GM23248 (cell line): ENCODE data around the gene MRM2. TPM values are rescaled to one million over a fixed set of nuclear protein-coding genes. Genes with fewer than 3 reads are reported as not detected.
A peak's percentile ranks its signal among the peaks of the same experiment; 100 is the strongest.

Experiments used
- DNase-seq: peaks from one replicate; pipeline ENCODE4 v3.0.0-alpha.2; 2015
- H2AFZ ChIP-seq: fragments of 200-600 bp; sonication (generic); 2 replicates; pipeline ENCODE4 v1.6.1; 2016; ENCODE audit warnings: antibody characterized with exemption
- H3F3A ChIP-seq: fragments of 200-600 bp; sonication (generic); 2 replicates; pipeline ENCODE4 v1.6.1; 2016; ENCODE audit warnings: mild to moderate bottlenecking, antibody characterized with exemption, mixed run types; ENCODE audit not compliant: insufficient read depth
- H3K27ac ChIP-seq: fragments of 200-600 bp; sonication (generic); 2 replicates; pipeline ENCODE4 v1.5.1; 2016; ENCODE audit warnings: mild to moderate bottlenecking
- H3K27me3 ChIP-seq: fragments of 200-600 bp; sonication (generic); replicated peaks from 2 replicates; pipeline ENCODE4 v1.6.1; 2016; ENCODE audit warnings: mild to moderate bottlenecking; ENCODE audit not compliant: insufficient read depth
- H3K36me3 ChIP-seq: fragments of 200-600 bp; sonication (generic); 2 replicates; pipeline ENCODE4 v1.6.1; 2016; ENCODE audit warnings: low read depth, mild to moderate bottlenecking
- H3K4me1 ChIP-seq: fragments of 200-600 bp; sonication (generic); 2 replicates; pipeline ENCODE4 v1.6.1; 2016; ENCODE audit warnings: mild to moderate bottlenecking; ENCODE audit not compliant: insufficient read depth
- H3K4me2 ChIP-seq: fragments of 200-600 bp; sonication (generic); one replicate; pipeline ENCODE4 v1.6.1; 2016; ENCODE audit warnings: mild to moderate bottlenecking; ENCODE audit not compliant: unreplicated experiment
- H3K4me3 ChIP-seq: fragments of 200-600 bp; sonication (generic); 2 replicates; pipeline ENCODE4 v1.5.1; 2016; ENCODE audit warnings: mild to moderate bottlenecking
- H3K79me2 ChIP-seq: fragments of 200-600 bp; sonication (generic); 2 replicates; pipeline ENCODE4 v1.6.1; 2016; ENCODE audit warnings: mild to moderate bottlenecking; ENCODE audit not compliant: insufficient read depth
- H3K9ac ChIP-seq: fragments of 200-600 bp; sonication (generic); 2 replicates; pipeline ENCODE4 v1.6.1; 2016; ENCODE audit warnings: mild to moderate bottlenecking
- H3K9me2 ChIP-seq: fragments of 200-600 bp; sonication (generic); 2 replicates; pipeline ENCODE4 v1.6.1; 2016; ENCODE audit warnings: mixed run types, mild to moderate bottlenecking, moderate library complexity; ENCODE audit not compliant: insufficient read depth
- H3K9me3 ChIP-seq: fragments of 200-600 bp; sonication (generic); one replicate; pipeline ENCODE4 v1.6.1; 2017; ENCODE audit warnings: low read depth
- H4K20me1 ChIP-seq: fragments of 200-600 bp; sonication (generic); 2 replicates; pipeline ENCODE4 v1.6.0; 2016; ENCODE audit not compliant: insufficient read depth
- EZH2 ChIP-seq: fragments of 200-600 bp; sonication (generic); IDR thresholded peaks from 2 replicates; pipeline ENCODE4 v1.6.1; 2018; ENCODE audit warnings: antibody characterized with exemption, mild to moderate bottlenecking; ENCODE audit not compliant: insufficient read depth, poor library complexity, severe bottlenecking
- EZH2phosphoT487 ChIP-seq: fragments of 200-600 bp; sonication (generic); IDR thresholded peaks from 2 replicates; pipeline ENCODE4 v1.6.1; 2018; ENCODE audit warnings: antibody characterized with exemption, moderate library complexity, mild to moderate bottlenecking, low read depth; ENCODE audit not compliant: insufficient read depth
- WGBS, 2 experiments: methylation state at CpG; one replicate each; pipeline ENCODE4 v1.1.6; 2015 to 2017; ENCODE audit warnings: low lambda C conversion rate in 2 of 2, low coverage in 1 of 2; ENCODE audit errors: missing lambda C conversion rate in 2 of 2; 5-methylcytosine and 5-hydroxymethylcytosine counted together
- in situ Hi-C: fragments of 300-500 bp; cut with MboI; formaldehyde crosslinking; loops from 2 replicates; pipeline ENCODE4 v1.15.0; 2020
- polyA plus RNA-seq: library from polyadenylated mRNA; unstranded; fragments of >200 nt; fragmentation: Nextera tagmentation; extraction: Ambion mirVana; gene quantifications from 2 replicates; pipeline ENCODE4 v1.2.1, GENCODE V29; 2016
- total RNA-seq: library from RNA; depleted of rRNA; stranded (reverse); fragments of >200 nt; shearing (Covaris generic); gene quantifications from 2 replicates; pipeline ENCODE4 v1.2.3, GENCODE V29; 2014

MRM2 gene
- total and polyA plus RNA-seq, 2 experiments from 2014 or later = 20.8 to 42.2 TPM

- Histone ChIP-seq H3K9me2 (no peaks in the 10 kb centered on the region), H3K4me1 (peaks cover 17% of the 10 kb centered on the region; the same call in 1 of the 2 replicates), H3K27me3 (no peaks in the 10 kb centered on the region), H3K4me3 (peak overlapping the region; percentile 81), H3F3A (peaks cover 22% of the 10 kb centered on the region), H3K9ac (peak overlapping the region; percentile 92), H3K27ac (peak overlapping the region; percentile 52), H3K79me2 (peaks cover 67% of the 10 kb centered on the region), H3K9me3 (no peaks in the 10 kb centered on the region), H2AFZ (peak overlapping the region; percentile 75), H3K4me2 (peak overlapping the region; percentile 94), H3K36me3 (peaks cover 18% of the 10 kb centered on the region; the same call in 1 of the 2 replicates), H4K20me1 (no peaks in the 10 kb centered on the region)
- in situ Hi-C loops = no loop called here
- 1 to 2% methylated on average over 38 to 42 of the region's 46 CpGs for WGBS, 2 experiments
- TF ChIP-seq EZH2 = no peak
- no peak for TF ChIP-seq EZH2phosphoT487
- DNase-seq = peak; percentile 59
Measured at GRCh38 chr7:2231992-2232765, 9.8 kb downstream of the MRM2 start.

GRCh38 chr7:2230882-2231281 is 11.1 kb downstream of the MRM2 start:
- Histone ChIP-seq H2AFZ (no peak overlapping the region), H3K9me2 (no peaks in the 10 kb centered on the region), H4K20me1 (no peaks in the 10 kb centered on the region), H3K4me1 (peaks cover 17% of the 10 kb centered on the region; the same call in 1 of the 2 replicates), H3K27me3 (no peaks in the 10 kb centered on the region), H3K79me2 (peaks cover 63% of the 10 kb centered on the region), H3F3A (peaks cover 22% of the 10 kb centered on the region), H3K9me3 (no peaks in the 10 kb centered on the region), H3K4me3 (no peak overlapping the region), H3K4me2 (peak overlapping the region; percentile 94), H3K9ac (peak overlapping the region; percentile 92), H3K27ac (no peak overlapping the region), H3K36me3 (peaks cover 15% of the 10 kb centered on the region; the same call in 1 of the 2 replicates)
- DNase-seq = no peak
- WGBS, 2 experiments = 73 to 76% methylated on average over 9 of the region's 9 CpGs
- no peak for TF ChIP-seq EZH2
- no peak for TF ChIP-seq EZH2phosphoT487
- in situ Hi-C loops = no loop called here

DNA sequence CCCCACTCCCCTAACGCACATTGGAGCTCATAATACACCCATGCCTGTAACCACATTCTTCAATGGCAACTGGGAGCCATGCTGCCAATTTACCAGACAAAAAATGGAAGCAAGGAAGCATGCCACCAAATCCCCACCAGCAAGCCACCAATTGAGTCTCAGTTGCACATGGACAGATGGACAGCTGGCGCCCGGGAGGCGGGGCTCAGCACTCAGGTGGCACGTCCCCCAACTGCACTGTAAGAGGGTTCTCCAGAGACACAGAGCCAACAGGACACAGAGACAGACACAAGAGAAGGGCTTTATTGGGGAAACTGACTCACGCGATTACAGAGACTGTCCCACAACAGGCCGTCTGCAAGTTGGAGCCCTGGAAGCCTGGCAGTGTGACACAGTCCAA is 11.8 kb downstream of the MRM2 start:
- no peaks in the 10 kb centered on the region for H3K9me3 ChIP-seq
- TF ChIP-seq EZH2phosphoT487 (no peak), EZH2 (no peak)
- H4K20me1 ChIP-seq = no peaks in the 10 kb centered on the region
- H3K4me1 ChIP-seq = peaks cover 17% of the 10 kb centered on the region; the same call in 1 of the 2 replicates
- WGBS, 2 experiments = 89 to 93% methylated on average over 8 of the region's 8 CpGs
- no peak overlapping the region for H3K9ac ChIP-seq
- H3K4me2 ChIP-seq = no peak overlapping the region
- H3F3A ChIP-seq = peaks cover 20% of the 10 kb centered on the region
- DNase-seq = no peak
- no peak overlapping the region for H2AFZ ChIP-seq
- H3K79me2 ChIP-seq = peaks cover 59% of the 10 kb centered on the region
- H3K27me3 ChIP-seq = no peaks in the 10 kb centered on the region
- in situ Hi-C loops = no loop called here
- H3K36me3 ChIP-seq = peaks cover 11% of the 10 kb centered on the region; the same call in 1 of the 2 replicates
- no peaks in the 10 kb centered on the region for H3K9me2 ChIP-seq
- no peak overlapping the region for H3K4me3 ChIP-seq
- H3K27ac ChIP-seq = no peak overlapping the region

DNA sequence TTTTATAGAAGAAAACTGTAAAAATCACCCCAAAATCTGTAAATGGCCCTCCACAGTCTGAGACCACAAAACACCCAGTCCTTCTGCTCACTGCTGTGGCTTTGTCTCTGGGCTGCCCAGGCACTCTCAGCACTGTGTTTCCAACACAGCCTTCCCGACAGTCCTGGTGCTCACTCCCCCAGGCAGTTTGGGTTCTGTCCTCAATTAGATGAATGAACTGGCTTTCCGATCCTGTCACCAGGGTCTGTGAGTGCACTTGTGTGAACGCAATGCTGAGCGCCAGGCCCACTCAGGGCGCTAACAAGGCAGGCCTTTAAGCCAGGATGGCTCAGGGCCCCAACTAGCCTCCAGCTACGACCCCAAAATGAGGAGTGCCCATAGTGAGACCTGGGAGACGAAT is 12.5 kb downstream of the MRM2 start:
- in situ Hi-C loops = no loop called here
- H3K4me2 ChIP-seq = no peak overlapping the region
- DNase-seq = no peak
- H3K9me3 ChIP-seq = no peaks in the 10 kb centered on the region
- peaks cover 13% of the 10 kb centered on the region for H3F3A ChIP-seq
- H3K9me2 ChIP-seq = no peaks in the 10 kb centered on the region
- H4K20me1 ChIP-seq = no peaks in the 10 kb centered on the region
- no peaks in the 10 kb centered on the region for H3K27me3 ChIP-seq
- H3K4me3 ChIP-seq = no peak overlapping the region
- 73 to 83% methylated on average over 7 of the region's 7 CpGs for WGBS, 2 experiments
- H3K36me3 ChIP-seq = peaks cover 3% of the 10 kb centered on the region; the same call in 1 of the 2 replicates
- no peak overlapping the region for H2AFZ ChIP-seq
- H3K79me2 ChIP-seq = peaks cover 58% of the 10 kb centered on the region
- no peak overlapping the region for H3K27ac ChIP-seq
- H3K4me1 ChIP-seq = peaks cover 17% of the 10 kb centered on the region; the same call in 1 of the 2 replicates
- H3K9ac ChIP-seq = no peak overlapping the region
- TF ChIP-seq EZH2phosphoT487 = no peak
- no peak for TF ChIP-seq EZH2
